WTC11 (cell line): ENCODE data around the gene VASN.

Experiments used
- GABPB1 ChIP-seq: sonication (generic); formaldehyde crosslinking; IDR thresholded peaks from 2 replicates; pipeline ENCODE4 v1.8.1; 2023; ENCODE audit warnings: mild to moderate bottlenecking, missing genetic modification reagents
- ZNF121 ChIP-seq: sonication (generic); formaldehyde crosslinking; IDR thresholded peaks from 2 replicates; pipeline ENCODE4 v1.8.0; 2023; ENCODE audit warnings: missing genetic modification reagents
- TF ChIP-seq, protein P1 (sequence below): sonication (generic); formaldehyde crosslinking; IDR thresholded peaks from 2 replicates; pipeline ENCODE4 v1.8.0; 2022; ENCODE audit warnings: mild to moderate bottlenecking, missing genetic modification reagents
- TF ChIP-seq, protein P2 (sequence below): fragments of 200-600 bp; IDR thresholded peaks from 2 replicates; pipeline ENCODE4 v1.8.0; 2022; ENCODE audit warnings: antibody characterized with exemption

DNA sequence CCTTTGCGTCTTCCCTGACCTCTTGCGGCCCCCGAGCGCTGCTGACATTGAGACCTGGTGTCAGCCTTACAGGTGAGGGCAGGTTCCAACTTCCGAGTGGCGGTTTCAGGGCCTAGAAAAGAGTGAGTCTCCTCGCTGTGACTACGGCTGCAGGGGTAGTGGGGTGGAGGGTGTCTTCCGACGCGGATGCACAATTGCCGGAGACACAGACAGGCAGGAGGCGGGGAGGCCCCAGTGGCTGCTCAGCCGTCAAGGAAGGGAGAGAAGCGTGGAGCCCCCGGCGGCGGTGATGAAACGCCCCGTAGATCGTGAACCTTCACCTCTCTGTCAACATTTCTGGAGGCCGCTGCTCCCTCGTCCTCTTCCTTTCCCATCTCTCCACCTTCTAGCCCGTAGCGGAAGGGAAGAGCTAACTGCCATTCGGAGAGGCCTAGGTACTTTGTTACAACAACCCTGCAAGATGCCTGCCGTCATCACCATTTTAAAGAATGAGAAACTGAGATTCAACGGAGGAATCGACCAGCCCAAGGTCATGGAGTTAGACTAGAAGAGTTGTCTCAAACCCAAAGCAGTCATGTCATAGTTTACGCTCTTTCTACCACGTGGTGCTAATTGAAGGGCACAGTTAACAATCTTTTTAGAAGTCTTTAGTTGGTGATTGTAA, 54.5 kb downstream of the VASN start:
- TF ChIP-seq, protein P1, sequence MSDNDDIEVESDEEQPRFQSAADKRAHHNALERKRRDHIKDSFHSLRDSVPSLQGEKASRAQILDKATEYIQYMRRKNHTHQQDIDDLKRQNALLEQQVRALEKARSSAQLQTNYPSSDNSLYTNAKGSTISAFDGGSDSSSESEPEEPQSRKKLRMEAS (CRISPR knock-in tag), result no peak
- TF ChIP-seq ZNF121 (CRISPR knock-in tag) (no peak), GABPB1 (CRISPR knock-in tag) (peak; percentile 91)
- TF ChIP-seq, protein P2, sequence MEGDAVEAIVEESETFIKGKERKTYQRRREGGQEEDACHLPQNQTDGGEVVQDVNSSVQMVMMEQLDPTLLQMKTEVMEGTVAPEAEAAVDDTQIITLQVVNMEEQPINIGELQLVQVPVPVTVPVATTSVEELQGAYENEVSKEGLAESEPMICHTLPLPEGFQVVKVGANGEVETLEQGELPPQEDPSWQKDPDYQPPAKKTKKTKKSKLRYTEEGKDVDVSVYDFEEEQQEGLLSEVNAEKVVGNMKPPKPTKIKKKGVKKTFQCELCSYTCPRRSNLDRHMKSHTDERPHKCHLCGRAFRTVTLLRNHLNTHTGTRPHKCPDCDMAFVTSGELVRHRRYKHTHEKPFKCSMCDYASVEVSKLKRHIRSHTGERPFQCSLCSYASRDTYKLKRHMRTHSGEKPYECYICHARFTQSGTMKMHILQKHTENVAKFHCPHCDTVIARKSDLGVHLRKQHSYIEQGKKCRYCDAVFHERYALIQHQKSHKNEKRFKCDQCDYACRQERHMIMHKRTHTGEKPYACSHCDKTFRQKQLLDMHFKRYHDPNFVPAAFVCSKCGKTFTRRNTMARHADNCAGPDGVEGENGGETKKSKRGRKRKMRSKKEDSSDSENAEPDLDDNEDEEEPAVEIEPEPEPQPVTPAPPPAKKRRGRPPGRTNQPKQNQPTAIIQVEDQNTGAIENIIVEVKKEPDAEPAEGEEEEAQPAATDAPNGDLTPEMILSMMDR, result no peak
